ENCODE data around the gene MAK. TPM values are rescaled to one million over a fixed set of nuclear protein-coding genes. Genes with fewer than 3 reads are reported as not detected.

Gene MAK
- total RNA-seq, 4 donors from 2014 or later: 0.04 to 0.19 TPM; not detected in 2

DNA sequence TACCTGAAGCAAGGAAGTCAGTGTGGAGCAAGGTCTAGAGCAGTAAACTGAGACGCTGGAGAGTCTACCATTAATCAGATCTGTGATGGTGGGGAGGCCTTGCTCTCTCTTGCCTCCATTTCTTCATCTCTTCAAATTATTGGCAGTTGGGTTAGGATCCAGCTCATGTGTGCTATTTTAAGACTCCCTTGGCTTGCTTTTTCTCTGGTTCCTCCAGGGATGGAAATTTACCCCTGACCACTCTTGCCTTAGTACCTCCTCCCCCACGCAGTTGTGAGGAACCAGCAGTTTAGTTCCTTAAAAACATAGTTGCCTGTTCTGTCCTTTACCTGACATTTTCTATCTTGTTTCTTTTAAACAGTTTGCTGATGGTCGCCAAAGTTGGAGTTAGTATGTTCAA, 108.1 kb downstream of the MAK start:
- intact Hi-C loops (cut with DNase I): no loop called here
- Histone ChIP-seq H3K36me3 (peaks cover 5 to 86% (median 7%) of the 10 kb centered on the region in 3 donors), H3K9me3 (no peaks in the 10 kb centered on the region), H3K4me3 (no peak overlapping the region), H3K27me3 (no peaks in the 10 kb centered on the region), H3K4me1 (peaks cover 0 to 19% (median 4%) of the 10 kb centered on the region in 3 donors), H3K27ac (no peak overlapping the region)
- TF ChIP-seq POLR2A (IDR thresholded peaks at IDR 0.05): no peak
- TF ChIP-seq, protein P1, sequence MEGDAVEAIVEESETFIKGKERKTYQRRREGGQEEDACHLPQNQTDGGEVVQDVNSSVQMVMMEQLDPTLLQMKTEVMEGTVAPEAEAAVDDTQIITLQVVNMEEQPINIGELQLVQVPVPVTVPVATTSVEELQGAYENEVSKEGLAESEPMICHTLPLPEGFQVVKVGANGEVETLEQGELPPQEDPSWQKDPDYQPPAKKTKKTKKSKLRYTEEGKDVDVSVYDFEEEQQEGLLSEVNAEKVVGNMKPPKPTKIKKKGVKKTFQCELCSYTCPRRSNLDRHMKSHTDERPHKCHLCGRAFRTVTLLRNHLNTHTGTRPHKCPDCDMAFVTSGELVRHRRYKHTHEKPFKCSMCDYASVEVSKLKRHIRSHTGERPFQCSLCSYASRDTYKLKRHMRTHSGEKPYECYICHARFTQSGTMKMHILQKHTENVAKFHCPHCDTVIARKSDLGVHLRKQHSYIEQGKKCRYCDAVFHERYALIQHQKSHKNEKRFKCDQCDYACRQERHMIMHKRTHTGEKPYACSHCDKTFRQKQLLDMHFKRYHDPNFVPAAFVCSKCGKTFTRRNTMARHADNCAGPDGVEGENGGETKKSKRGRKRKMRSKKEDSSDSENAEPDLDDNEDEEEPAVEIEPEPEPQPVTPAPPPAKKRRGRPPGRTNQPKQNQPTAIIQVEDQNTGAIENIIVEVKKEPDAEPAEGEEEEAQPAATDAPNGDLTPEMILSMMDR (IDR thresholded peaks at IDR 0.05): no peak
- no peak for DNase-seq
- 70 to 79% methylated on average over 3 of the region's 3 CpGs for WGBS, 2 donors

DNA sequence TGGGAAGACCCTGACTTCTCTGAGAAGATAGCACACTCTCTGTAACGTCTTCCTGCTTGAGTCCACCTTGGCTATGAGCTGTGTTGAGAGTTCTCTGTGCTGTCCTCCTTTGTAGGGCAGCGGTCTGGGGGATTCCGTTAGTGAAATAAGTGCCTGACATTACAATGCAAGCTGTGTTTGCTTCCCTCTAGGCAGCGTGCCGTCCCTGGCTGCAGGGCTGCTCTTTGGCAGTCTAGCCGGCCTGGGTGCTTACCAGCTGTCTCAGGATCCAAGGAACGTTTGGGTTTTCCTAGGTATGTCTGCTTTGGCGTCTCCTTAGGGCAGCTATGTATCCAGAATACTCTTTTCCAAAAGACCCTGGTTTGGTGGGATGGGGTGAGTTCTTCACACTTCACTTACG, 112.6 kb downstream of the MAK start:
- intact Hi-C loops (cut with DNase I): no loop called here

DNA sequence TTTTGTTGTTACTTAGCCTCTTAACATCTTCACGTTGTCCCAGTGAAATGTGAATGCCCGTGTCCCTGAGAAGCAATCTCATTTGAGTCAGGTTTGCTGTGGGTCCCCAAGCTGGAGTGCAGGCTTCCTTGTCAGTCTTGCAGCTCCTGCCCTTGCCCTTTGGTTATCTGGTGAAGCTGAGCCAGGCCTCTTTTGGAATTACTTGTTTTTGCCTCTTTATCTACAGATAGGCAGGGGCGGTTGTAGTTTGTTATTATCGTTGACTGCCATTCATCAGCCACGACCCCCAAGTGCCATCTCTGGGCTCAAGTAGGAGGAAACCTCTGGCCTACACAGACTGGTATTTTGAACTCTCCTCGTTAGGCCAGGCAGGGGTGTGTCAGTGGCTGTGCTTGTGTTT, 113.3 kb downstream of the MAK start:
- Histone ChIP-seq H3K9me3 (no peaks in the 10 kb centered on the region), H3K4me1 (peaks cover 5 to 52% (median 19%) of the 10 kb centered on the region in 3 donors), H3K27ac (no peak overlapping the region), H3K36me3 (peaks cover 0 to 54% (median 0%) of the 10 kb centered on the region in 3 donors), H3K4me3 (no peak overlapping the region), H3K27me3 (no peaks in the 10 kb centered on the region)
- no peak for DNase-seq
- intact Hi-C loops (cut with DNase I): no loop called here
- whole genome bisulfite sequencing, 2 donors: 77% methylated on average over 5 to 6 of the region's 6 CpGs
- no peak for TF ChIP-seq POLR2A (IDR thresholded peaks at IDR 0.05)
- TF ChIP-seq, protein P1 (IDR thresholded peaks at IDR 0.05): no peak

More for the DNA sequence above, 112.6 kb downstream of the MAK start:
- Histone ChIP-seq H3K36me3 (peaks cover 0 to 61% (median 0%) of the 10 kb centered on the region in 3 donors), H3K27ac (no peak overlapping the region), H3K4me1 (peaks cover 5 to 48% (median 19%) of the 10 kb centered on the region in 3 donors), H3K9me3 (no peaks in the 10 kb centered on the region), H3K27me3 (no peaks in the 10 kb centered on the region), H3K4me3 (no peak overlapping the region)
- WGBS, 2 donors: 88 to 100% methylated on average over 2 to 7 of the region's 9 CpGs
- DNase-seq: no peak
- TF ChIP-seq, protein P1 (IDR thresholded peaks at IDR 0.05): no peak
- TF ChIP-seq POLR2A (IDR thresholded peaks at IDR 0.05): no peak

DNA sequence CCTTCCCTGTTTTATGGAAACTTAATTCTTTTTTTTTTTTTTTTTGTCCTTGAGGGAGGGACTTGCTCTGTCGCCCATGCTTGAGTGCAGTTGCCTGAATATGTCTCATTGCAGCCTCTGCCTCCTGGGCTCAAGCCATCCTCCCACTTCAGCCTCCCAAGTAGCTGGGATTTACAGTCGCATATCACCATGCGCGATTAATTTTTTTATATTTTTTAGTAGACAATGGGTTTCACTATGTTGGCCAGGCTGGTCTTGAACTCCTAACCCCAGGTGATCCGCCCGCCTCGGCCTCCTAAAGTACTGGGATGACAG, 114.8 kb downstream of the MAK start:
- peak overlapping the region; percentile 86 to 96 (median 91) for H3K27ac ChIP-seq
- no peaks in the 10 kb centered on the region for H3K27me3 ChIP-seq
- 21 to 29% methylated on average over 7 of the region's 7 CpGs for WGBS, 2 donors
- H3K4me3 ChIP-seq: peak overlapping the region; percentile 60 to 83 (median 72)
- peaks cover 0 to 39% (median 0%) of the 10 kb centered on the region in 3 donors for H3K36me3 ChIP-seq
- DNase-seq: no peak
- H3K4me1 ChIP-seq: peaks cover 5 to 52% (median 19%) of the 10 kb centered on the region in 3 donors
- intact Hi-C loops (cut with DNase I): no loop called here
- TF ChIP-seq, protein P1 (IDR thresholded peaks at IDR 0.05): no peak
- TF ChIP-seq POLR2A (IDR thresholded peaks at IDR 0.05): no peak
- peaks cover 0 to 2% (median 0%) of the 10 kb centered on the region in 3 donors for H3K9me3 ChIP-seq

DNA sequence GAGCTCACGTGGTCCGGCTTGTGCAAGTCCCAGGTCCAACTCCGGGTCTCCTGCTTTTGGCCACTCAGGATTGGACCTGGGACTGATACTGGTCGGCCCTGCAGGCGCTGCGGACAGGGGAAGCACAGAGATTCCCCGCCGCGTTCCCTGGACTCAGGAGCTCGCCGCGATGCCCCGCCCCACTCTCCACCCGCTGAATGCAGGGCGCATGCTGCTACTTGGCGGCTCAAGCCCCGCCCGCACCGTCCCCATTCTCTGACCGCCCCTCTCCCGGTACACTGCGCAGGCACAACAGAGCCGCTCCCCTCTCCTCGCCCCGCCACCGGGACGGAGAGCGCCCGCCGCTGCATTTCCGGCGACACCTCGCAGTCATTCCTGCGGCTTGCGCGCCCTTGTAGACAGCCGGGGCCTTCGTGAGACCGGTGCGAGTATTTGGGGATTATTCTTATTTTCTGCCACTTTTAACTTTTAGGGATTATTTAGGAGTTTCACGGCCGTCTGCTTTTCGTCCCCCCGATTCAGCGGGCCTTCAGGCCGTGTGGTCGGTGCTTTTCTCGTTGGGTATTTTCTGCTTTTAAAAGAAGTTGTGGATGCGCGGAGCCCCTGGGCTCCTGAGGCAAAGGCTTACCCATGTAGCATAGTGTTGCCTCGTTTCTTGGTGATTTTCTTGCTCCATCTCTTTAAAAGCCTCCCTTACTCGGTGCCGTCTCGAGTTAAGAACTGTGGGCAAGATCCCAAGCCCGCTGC, 115.3 kb downstream of the MAK start, which contains the start of gene TMEM14C:
TSS of gene TMEM14C (plus strand) at position 251 of the 747 bp plus-strand sequence. CDS start 1,544 bp downstream, outside the sequence.
- intact Hi-C loops (cut with DNase I): no loop called here
- peak; percentile 85 for DNase-seq
- WGBS, 2 donors: 1 to 2% methylated on average over 36 to 48 of the region's 55 CpGs

More for the DNA sequence above, 115.3 kb downstream of the MAK start, which contains the start of gene TMEM14C:
- Histone ChIP-seq H3K4me3 (peak within 1 kb of the TSS; percentile 60 to 83 (median 72)), H3K27ac (peak within 1 kb of the TSS; percentile 86 to 96 (median 91)), H3K4me1 (peaks cover 5 to 52% (median 19%) of the 10 kb centered on the region in 3 donors), H3K27me3 (no peaks in the 10 kb centered on the region), H3K36me3 (peaks cover 0 to 34% (median 0%) of the 10 kb centered on the region in 3 donors), H3K9me3 (peaks cover 0 to 7% (median 0%) of the 10 kb centered on the region in 3 donors)
- peak in 3 of 4 donors; percentile 35 to 87 (median 85) for TF ChIP-seq POLR2A (IDR thresholded peaks at IDR 0.05)
- TF ChIP-seq, protein P1 (IDR thresholded peaks at IDR 0.05): peak in 1 of 6 experiments; percentile 13

Data from esophagus squamous epithelium (tissue), 5 donors.